ENCODE results near the gene TRPV5. TPM values are rescaled to one million over a fixed set of nuclear protein-coding genes. Genes with fewer than 3 reads are reported as not detected.

TRPV5 gene
- total and polyA plus RNA-seq, 2 experiments from 2014 or later: not detected

- H2AFZ ChIP-seq: no peak overlapping the region
- H3K27ac ChIP-seq: no peak overlapping the region
- no peak overlapping the region for H3K9ac ChIP-seq
- no peaks in the 10 kb centered on the region for H3F3A ChIP-seq (ENCODE audit: insufficient read depth)
- no peak for DNase-seq
- H3K79me2 ChIP-seq (ENCODE audit: insufficient read depth): no peaks in the 10 kb centered on the region
- WGBS, 2 experiments (ENCODE audit: low coverage in 1 of 2, low lambda C conversion rate in 2 of 2, missing lambda C conversion rate in 2 of 2): 32 to 38% methylated on average over 4 of the region's 4 CpGs
- H3K9me2 ChIP-seq (ENCODE audit: insufficient read depth): no peaks in the 10 kb centered on the region
- TF ChIP-seq EZH2phosphoT487 (IDR thresholded peaks at IDR 0.05; ENCODE audit: insufficient read depth, low read depth) (no peak), EZH2 (IDR thresholded peaks at IDR 0.05; ENCODE audit: insufficient read depth, poor library complexity, severe bottlenecking) (no peak)
- no peaks in the 10 kb centered on the region for H3K9me3 ChIP-seq (ENCODE audit: low read depth)
- H3K27me3 ChIP-seq (replicated peaks; ENCODE audit: insufficient read depth): no peaks in the 10 kb centered on the region
- no peaks in the 10 kb centered on the region for H3K4me1 ChIP-seq (ENCODE audit: insufficient read depth)
- H3K36me3 ChIP-seq (ENCODE audit: low read depth): no peaks in the 10 kb centered on the region
- in situ Hi-C loops (cut with MboI): no loop called here
- H3K4me3 ChIP-seq: no peak overlapping the region
- H3K4me2 ChIP-seq (ENCODE audit: unreplicated experiment): no peak overlapping the region
- H4K20me1 ChIP-seq (ENCODE audit: insufficient read depth): no peaks in the 10 kb centered on the region
Observed at GRCh38 chr7:142961595-142961972, 28.0 kb upstream of the TRPV5 start.

- no peak overlapping the region for H3K27ac ChIP-seq
- WGBS, 2 experiments (ENCODE audit: low coverage in 1 of 2, low lambda C conversion rate in 2 of 2, missing lambda C conversion rate in 2 of 2): 40 to 47% methylated on average over 5 of the region's 5 CpGs
- no peaks in the 10 kb centered on the region for H3K36me3 ChIP-seq (ENCODE audit: low read depth)
- H3K9me3 ChIP-seq (ENCODE audit: low read depth): no peaks in the 10 kb centered on the region
- no peak overlapping the region for H3K9ac ChIP-seq
- no peaks in the 10 kb centered on the region for H3K9me2 ChIP-seq (ENCODE audit: insufficient read depth)
- DNase-seq: no peak
- H2AFZ ChIP-seq: no peak overlapping the region
- in situ Hi-C loops (cut with MboI): no loop called here
- H3K4me1 ChIP-seq (ENCODE audit: insufficient read depth): no peaks in the 10 kb centered on the region
- no peak overlapping the region for H3K4me2 ChIP-seq (ENCODE audit: unreplicated experiment)
- no peaks in the 10 kb centered on the region for H4K20me1 ChIP-seq (ENCODE audit: insufficient read depth)
- H3K79me2 ChIP-seq (ENCODE audit: insufficient read depth): no peaks in the 10 kb centered on the region
- H3F3A ChIP-seq (ENCODE audit: insufficient read depth): no peaks in the 10 kb centered on the region
- TF ChIP-seq EZH2 (IDR thresholded peaks at IDR 0.05; ENCODE audit: insufficient read depth, poor library complexity, severe bottlenecking) (no peak), EZH2phosphoT487 (IDR thresholded peaks at IDR 0.05; ENCODE audit: insufficient read depth, low read depth) (no peak)
- H3K27me3 ChIP-seq (replicated peaks; ENCODE audit: insufficient read depth): no peaks in the 10 kb centered on the region
- H3K4me3 ChIP-seq: no peak overlapping the region
Observed at GRCh38 chr7:142960955-142961512, 27.5 kb upstream of the TRPV5 start.

GRCh38 chr7:142959202-142959601, 25.7 kb upstream of the TRPV5 start:
- Histone ChIP-seq H2AFZ (no peak overlapping the region), H3K9me2 (ENCODE audit: insufficient read depth) (no peaks in the 10 kb centered on the region), H3K9ac (no peak overlapping the region), H3K79me2 (ENCODE audit: insufficient read depth) (no peaks in the 10 kb centered on the region), H3K4me2 (ENCODE audit: unreplicated experiment) (no peak overlapping the region), H3K4me1 (ENCODE audit: insufficient read depth) (no peaks in the 10 kb centered on the region), H3K9me3 (ENCODE audit: low read depth) (no peaks in the 10 kb centered on the region), H4K20me1 (ENCODE audit: insufficient read depth) (no peaks in the 10 kb centered on the region), H3K4me3 (no peak overlapping the region), H3K27me3 (replicated peaks; ENCODE audit: insufficient read depth) (no peaks in the 10 kb centered on the region), H3K36me3 (ENCODE audit: low read depth) (no peaks in the 10 kb centered on the region), H3K27ac (no peak overlapping the region), H3F3A (ENCODE audit: insufficient read depth) (no peaks in the 10 kb centered on the region)
- DNase-seq: no peak
- TF ChIP-seq EZH2 (IDR thresholded peaks at IDR 0.05; ENCODE audit: insufficient read depth, poor library complexity, severe bottlenecking) (no peak), EZH2phosphoT487 (IDR thresholded peaks at IDR 0.05; ENCODE audit: insufficient read depth, low read depth) (no peak)
- in situ Hi-C loops (cut with MboI): no loop called here

GRCh38 chr7:142957723-142958122, 24.2 kb upstream of the TRPV5 start:
- Histone ChIP-seq H3K9me2 (ENCODE audit: insufficient read depth) (no peaks in the 10 kb centered on the region), H3K4me1 (ENCODE audit: insufficient read depth) (no peaks in the 10 kb centered on the region), H3K27ac (no peak overlapping the region), H3K79me2 (ENCODE audit: insufficient read depth) (no peaks in the 10 kb centered on the region), H2AFZ (no peak overlapping the region), H3K9ac (no peak overlapping the region), H3K9me3 (ENCODE audit: low read depth) (no peaks in the 10 kb centered on the region), H3K4me3 (no peak overlapping the region), H3K4me2 (ENCODE audit: unreplicated experiment) (no peak overlapping the region), H3F3A (ENCODE audit: insufficient read depth) (no peaks in the 10 kb centered on the region), H3K27me3 (replicated peaks; ENCODE audit: insufficient read depth) (no peaks in the 10 kb centered on the region), H4K20me1 (ENCODE audit: insufficient read depth) (no peaks in the 10 kb centered on the region), H3K36me3 (ENCODE audit: low read depth) (no peaks in the 10 kb centered on the region)
- in situ Hi-C loops (cut with MboI): no loop called here
- WGBS, 2 experiments (ENCODE audit: low coverage in 1 of 2, low lambda C conversion rate in 2 of 2, missing lambda C conversion rate in 2 of 2): 45 to 54% methylated on average over 8 of the region's 8 CpGs
- no peak for DNase-seq
- TF ChIP-seq EZH2phosphoT487 (IDR thresholded peaks at IDR 0.05; ENCODE audit: insufficient read depth, low read depth): no peak
- TF ChIP-seq EZH2 (IDR thresholded peaks at IDR 0.05; ENCODE audit: insufficient read depth, poor library complexity, severe bottlenecking): no peak
